ENCODE data around the gene CELF3.

Gene CELF3

GRCh38 chr1:151720554-151720953 lies 4.0 kb upstream of the CELF3 start:
- DNase-seq, result no peak

- no peak for DNase-seq
These were observed 3.5 kb upstream of the CELF3 start for GRCh38 chr1:151720125-151720524.

GRCh38 chr1:151718666-151719065 lies 2.1 kb upstream of the CELF3 start:
- no peak for DNase-seq

GRCh38 chr1:151718011-151718431 lies 1.4 kb upstream of the CELF3 start:
- DNase-seq, result no peak

GRCh38 chr1:151716405-151716762 lies 219 bp downstream of the CELF3 start:
- no peak for DNase-seq

DNA sequence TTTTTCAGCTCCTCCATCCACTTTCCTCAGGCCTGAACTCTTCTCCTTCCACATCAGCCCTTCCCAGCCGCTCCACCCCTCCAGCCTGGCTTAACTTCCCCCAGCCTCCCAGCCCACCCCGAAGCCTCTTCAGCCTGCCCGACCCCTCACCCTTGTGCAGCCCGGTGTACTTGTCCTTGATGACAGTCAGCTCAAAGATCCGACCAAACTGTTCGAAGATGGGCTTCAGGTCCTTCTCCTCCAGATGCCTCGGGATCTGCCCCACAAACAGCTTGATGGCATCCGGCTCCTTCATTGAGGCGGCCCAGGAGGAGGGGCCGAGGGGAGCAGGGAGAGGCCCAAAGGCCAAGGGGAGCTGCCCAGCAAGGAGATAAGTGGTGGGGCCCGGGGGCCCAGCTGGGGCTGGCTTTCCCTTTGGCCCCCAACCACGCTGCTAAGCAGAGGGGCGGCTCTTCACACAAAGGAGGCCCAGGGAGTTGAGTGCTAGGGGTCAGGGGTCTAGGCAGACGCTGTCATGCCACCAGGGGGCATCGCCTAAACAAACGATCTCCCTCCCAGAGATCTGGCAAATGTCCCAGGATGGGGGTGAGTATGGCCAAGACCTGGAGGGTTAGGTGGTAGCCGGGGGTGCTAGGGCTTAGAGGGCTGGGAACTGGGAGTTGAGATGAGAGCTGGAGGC lies 738 bp downstream of the CELF3 start:
- DNase-seq, result no peak

- no peak for DNase-seq
These were observed 1.5 kb downstream of the CELF3 start for GRCh38 chr1:151714820-151715725.

DNA sequence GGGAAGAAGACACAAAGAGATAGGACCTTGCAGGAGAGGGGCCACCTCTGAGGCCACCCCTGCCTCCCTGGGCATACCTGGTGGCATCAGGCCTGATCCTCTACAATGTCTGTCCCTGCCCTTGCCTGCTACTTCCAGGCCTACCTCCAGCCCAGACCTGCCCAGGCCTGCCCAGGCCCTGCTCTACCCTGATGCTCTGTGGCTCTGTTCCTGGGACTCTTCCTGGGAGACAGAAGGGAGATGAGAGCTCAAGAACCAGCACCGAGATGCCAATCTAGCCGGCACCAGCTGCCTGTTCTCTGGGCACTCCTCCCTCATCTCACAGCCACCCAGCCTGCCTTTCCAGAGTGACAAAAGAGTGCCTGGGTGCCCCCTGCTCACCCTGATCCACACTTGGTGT lies 2.7 kb downstream of the CELF3 start:
- DNase-seq, result no peak

- no peak for DNase-seq
These were observed 3.6 kb downstream of the CELF3 start for GRCh38 chr1:151713044-151713443.

DNA sequence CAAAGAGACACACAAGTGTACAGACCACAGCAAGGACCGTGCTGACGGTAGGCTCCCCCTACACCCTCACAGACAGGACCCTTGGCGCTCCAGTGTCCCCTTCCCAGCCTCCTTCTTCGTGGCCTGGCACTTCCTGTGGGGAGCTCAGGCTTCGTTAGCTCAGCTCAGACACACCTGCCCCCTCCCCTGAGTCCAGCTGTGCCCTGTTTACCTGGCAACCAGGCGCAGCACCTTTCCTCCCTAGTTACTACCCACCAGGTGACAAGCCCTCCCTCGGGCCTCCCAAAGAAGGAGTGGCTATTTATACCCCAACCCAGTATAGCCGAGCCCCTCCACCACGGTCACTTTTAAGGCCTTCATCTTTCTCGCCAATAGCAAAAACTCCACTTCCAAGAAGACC lies 4.7 kb downstream of the CELF3 start:
- DNase-seq, result no peak

GRCh38 chr1:151711044-151711800 lies 5.4 kb downstream of the CELF3 start:
- no peak for DNase-seq

- DNase-seq, result peak; percentile 41
These were observed 6.3 kb downstream of the CELF3 start for GRCh38 chr1:151710187-151710840.

- no peak for DNase-seq
These were observed 7.7 kb downstream of the CELF3 start for GRCh38 chr1:151708891-151709290.

DNA sequence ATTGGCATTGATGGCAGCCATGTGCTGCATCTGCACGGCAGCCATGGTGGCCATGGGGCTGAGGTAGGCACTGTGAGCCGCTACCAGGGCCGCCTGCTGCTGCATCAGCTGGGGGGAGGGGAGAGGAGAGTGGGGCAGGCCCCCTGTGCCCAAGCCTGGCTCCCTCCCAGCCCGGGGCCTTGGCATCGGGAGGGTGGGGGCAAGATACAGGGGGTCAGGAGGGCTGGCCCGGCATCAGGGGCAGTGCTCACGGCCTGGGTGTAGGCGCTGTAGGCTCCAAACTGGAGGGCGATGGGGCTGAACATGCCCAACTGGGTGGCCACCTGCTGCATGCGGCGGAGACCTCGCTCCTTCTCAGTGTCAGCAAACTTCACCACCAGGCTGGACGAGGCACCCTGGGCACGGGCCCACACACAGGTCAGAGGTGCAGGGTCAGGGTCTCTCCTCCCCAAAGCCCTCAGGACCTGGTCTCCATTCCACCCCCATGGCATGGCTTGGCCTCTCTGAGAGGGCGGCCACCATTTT lies 9.0 kb downstream of the CELF3 start:
- no peak for DNase-seq

DNA sequence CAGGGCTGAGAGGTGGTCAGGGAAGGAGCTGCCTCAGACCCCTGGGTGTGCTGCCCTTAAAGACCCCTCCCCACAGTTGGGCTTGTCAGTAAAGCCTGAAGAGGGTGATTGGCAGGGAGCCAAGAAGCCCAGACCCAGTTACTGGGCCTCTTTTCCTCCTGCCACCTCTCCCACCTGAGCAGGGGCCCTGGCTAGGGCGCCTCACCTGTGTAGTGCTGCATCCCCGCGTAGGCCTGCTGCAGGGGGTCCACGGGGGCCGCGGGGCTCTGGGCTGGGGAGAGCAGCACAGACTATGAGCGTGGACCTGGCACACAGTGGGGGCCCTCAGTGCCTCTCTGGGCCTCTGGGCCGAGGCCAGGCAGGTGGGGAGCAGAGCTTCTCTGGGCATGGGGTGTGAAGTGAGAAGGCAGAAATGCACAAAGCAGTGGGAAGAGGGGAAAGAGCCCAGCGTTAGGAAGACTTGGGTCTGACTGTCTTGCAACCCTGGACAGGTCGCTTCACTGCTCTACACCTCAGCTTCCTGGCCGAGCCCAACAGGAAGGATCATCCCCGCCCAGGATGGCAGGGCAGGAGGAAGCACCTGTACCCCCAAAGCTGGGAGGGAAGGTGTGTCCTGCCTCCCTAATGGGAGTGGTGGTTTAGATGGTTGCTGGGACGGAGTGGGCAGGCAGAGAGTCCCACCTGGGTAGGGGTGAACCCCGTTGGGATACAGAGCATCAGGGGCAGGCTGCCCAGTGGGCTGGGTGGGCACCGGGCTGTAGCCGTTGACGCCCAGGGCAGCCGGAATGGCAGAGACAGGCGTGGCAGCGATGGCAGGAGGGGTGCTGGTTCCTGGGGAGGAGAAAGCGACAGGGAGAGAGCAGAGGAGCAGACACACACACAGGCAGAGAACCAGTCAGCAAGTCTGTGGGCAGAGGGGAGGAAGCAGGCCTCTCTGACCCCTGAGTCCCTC lies 9.9 kb downstream of the CELF3 start:
- DNase-seq, result no peak

- no peak for DNase-seq
These were observed 10.7 kb downstream of the CELF3 start for GRCh38 chr1:151705753-151706463.

- no peak for DNase-seq
These were observed 11.5 kb downstream of the CELF3 start for GRCh38 chr1:151705146-151705545.

- no peak for DNase-seq
These were observed 12.4 kb downstream of the CELF3 start for GRCh38 chr1:151704246-151704645.

GRCh38 chr1:151703813-151704212 lies 12.8 kb downstream of the CELF3 start:
- DNase-seq, result no peak

- DNase-seq, result no peak
These were observed 13.7 kb downstream of the CELF3 start for GRCh38 chr1:151702936-151703335.

DNA sequence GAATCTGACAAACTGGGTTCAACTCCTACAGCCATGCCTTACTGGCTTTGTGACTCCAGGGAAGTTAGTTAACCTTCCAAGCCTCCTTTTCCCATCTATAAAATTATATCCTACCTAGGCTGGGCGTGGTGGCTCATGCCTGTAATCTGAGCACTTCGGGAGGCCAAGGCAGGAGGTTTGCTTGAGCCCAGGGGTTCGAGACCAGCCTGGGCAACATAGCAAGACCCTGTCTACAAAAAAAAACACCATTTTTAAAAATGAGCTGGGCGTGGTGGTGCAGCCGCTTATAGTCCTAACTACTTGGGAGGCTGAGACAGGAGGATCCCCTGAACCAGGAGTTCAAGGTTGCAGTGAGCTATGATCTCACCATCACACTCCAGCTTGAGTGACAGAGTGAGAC lies 15.1 kb downstream of the CELF3 start:
- no peak for DNase-seq
